Left ventricle myocardium superior (tissue), 1 donor: ENCODE measurements around the gene ACSM4. TPM values are rescaled to one million over a fixed set of nuclear protein-coding genes. Genes with fewer than 3 reads are reported as not detected.
"Not testable (repeated sequence)": the region's sequence is repeated elsewhere in the genome, so short reads cannot be mapped to it uniquely, and the experiment has no call there.

Source experiments
- ATAC-seq: fragments of 200-7000 bp; cut with Tn5 transposase; one replicate; pipeline ENCODE4 v1.9.1; 2020; ENCODE audit warnings: mild to moderate bottlenecking, moderate library complexity
- DNase-seq: peaks from one replicate; pipeline ENCODE4 v3.0.0-alpha.2; 2020
- intact Hi-C: fragments of 100-400 bp; cut with micrococcal nuclease; formaldehyde crosslinking; loops from one replicate; pipeline ENCODE4 v1.11.0; 2022
- long read RNA-seq: library from polyadenylated mRNA; unstranded; transcript quantifications from one replicate; pipeline ENCODE4 v2.0.0, GENCODE V29; 2021
- total RNA-seq: library from RNA; stranded (reverse); fragmentation: NEBNext Ultra II Directional; extraction: Animal tissue kit (Norgen Biotek cat#: 25700); gene quantifications from one replicate; pipeline ENCODE4 v1.2.1, GENCODE V29; 2021
- donor health status: DM: no; HTN: yes; CAD: no; lungs with severe emphysema.

Gene ACSM4, protein sequence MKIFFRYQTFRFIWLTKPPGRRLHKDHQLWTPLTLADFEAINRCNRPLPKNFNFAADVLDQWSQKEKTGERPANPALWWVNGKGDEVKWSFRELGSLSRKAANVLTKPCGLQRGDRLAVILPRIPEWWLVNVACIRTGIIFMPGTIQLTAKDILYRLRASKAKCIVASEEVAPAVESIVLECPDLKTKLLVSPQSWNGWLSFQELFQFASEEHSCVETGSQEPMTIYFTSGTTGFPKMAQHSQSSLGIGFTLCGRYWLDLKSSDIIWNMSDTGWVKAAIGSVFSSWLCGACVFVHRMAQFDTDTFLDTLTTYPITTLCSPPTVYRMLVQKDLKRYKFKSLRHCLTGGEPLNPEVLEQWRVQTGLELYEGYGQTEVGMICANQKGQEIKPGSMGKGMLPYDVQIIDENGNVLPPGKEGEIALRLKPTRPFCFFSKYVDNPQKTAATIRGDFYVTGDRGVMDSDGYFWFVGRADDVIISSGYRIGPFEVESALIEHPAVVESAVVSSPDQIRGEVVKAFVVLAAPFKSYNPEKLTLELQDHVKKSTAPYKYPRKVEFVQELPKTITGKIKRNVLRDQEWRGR
- not detected for total RNA-seq
- long read RNA-seq: 0 reads

- DNase-seq (no peak), ATAC-seq (no peak)
- intact Hi-C loops: no loop called here
Measured at GRCh38 chr12:7303772-7304171, at the start of gene ACSM4. Gene ACSM4 (plus strand): TSS chr12:7304072. CDS start chr12:7304332, 260 bp downstream.

GRCh38 chr12:7259060-7259459 lies 44.8 kb upstream of the ACSM4 start:
- no peak for ATAC-seq
- no peak for DNase-seq
- intact Hi-C loops: no loop called here

DNA sequence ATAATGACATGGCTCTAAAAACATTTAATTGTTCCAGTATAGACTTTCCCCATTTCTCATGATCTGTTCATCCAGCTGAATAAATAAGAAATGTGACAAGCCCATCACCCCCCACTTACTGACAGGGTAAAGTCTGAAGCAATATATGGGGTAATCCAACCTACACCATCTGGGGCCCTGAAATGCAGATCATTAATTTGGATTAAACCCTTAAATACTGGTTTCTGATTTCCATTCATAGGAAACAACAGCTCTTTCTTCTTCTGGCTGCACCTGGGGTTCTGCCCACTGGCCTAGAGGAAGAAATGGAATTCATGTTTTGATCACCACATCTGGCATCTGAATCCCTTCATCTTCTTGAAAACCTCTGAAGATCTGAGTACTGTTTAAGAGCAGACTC lies 39.3 kb upstream of the ACSM4 start:
- DNase-seq: no peak
- intact Hi-C loops: no loop called here
- no peak for ATAC-seq

GRCh38 chr12:7265251-7265650 lies 38.6 kb upstream of the ACSM4 start:
- no peak for ATAC-seq
- intact Hi-C loops: no loop called here
- DNase-seq: no peak

- DNase-seq: no peak
- intact Hi-C loops: no loop called here
- ATAC-seq: no peak
Measured at GRCh38 chr12:7269273-7269672, 34.6 kb upstream of the ACSM4 start.

DNA sequence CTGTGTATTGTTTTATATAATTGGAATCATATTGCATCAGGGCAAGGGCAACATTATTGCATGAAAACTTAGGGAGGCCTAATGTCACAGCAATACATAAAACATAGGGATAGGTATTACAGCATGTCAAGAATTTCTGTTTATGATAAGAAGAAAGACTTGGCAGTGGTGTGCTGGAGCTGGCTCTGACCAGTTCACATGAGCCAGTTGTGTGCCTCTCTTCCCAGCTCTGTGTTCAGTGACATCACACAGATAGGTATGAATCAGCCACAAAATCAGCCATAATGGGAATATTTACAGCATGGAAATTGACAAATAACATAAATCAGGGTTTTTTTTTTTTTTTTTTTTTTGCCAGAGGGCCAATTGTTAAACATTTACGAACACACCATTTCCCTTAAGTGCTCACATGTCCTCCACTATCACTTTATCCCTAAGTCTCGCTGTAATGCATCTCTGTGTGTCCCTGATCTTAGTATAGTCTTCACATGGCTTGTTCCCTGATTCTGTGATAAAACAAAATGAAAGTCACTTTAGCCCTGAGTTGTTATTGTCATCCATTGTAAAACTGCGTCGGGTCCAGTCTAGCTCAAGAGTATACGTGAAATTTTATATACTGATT lies 31.9 kb upstream of the ACSM4 start:
- ATAC-seq (no peak), DNase-seq (no peak)
- intact Hi-C loops: no loop called here

- ATAC-seq, DNase-seq, intact Hi-C loops: not testable (repeated sequence)
Measured at GRCh38 chr12:7275482-7275881, 28.4 kb upstream of the ACSM4 start.

GRCh38 chr12:7282844-7283243 lies 21.0 kb upstream of the ACSM4 start:
- ATAC-seq (no peak), DNase-seq (no peak)
- intact Hi-C loops: no loop called here

- intact Hi-C loops: no loop called here
- no peak for ATAC-seq
- no peak for DNase-seq
Measured at GRCh38 chr12:7289743-7290142, 14.1 kb upstream of the ACSM4 start.

- DNase-seq, ATAC-seq, intact Hi-C loops: not testable (repeated sequence)
Measured at GRCh38 chr12:7290588-7290987, 13.3 kb upstream of the ACSM4 start.

- ATAC-seq: no peak
- intact Hi-C loops: no loop called here
Measured at GRCh38 chr12:7292300-7292699, 11.6 kb upstream of the ACSM4 start.

DNA sequence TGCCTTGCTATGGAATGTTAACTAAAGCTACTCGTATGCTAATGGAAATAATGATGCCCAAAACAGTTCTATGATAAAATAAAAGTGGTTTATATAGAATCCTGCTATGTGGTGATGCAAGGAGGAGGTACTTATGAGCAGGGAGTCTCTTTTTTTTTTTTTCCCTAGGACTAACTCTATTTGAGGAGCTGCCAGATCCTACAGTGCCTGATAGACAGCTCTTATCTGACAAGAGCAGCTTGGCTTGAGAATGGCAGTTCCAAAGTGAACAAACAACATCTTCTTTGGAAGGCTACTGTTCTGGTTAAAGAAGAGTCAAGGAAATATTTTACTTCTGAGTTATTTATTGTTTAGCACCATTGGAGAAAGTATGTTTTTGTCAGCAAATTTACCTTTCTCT lies 10.2 kb upstream of the ACSM4 start:
- DNase-seq: no peak
- no peak for ATAC-seq
- intact Hi-C loops: no loop called here

More at GRCh38 chr12:7292300-7292699, 11.6 kb upstream of the ACSM4 start:
- no peak for DNase-seq

GRCh38 chr12:7295529-7295928 lies 8.3 kb upstream of the ACSM4 start:
- DNase-seq (no peak), ATAC-seq (no peak)
- intact Hi-C loops: no loop called here

- DNase-seq: no peak
- no peak for ATAC-seq
- intact Hi-C loops: no loop called here
Measured at GRCh38 chr12:7297865-7298264, 6.0 kb upstream of the ACSM4 start.

DNA sequence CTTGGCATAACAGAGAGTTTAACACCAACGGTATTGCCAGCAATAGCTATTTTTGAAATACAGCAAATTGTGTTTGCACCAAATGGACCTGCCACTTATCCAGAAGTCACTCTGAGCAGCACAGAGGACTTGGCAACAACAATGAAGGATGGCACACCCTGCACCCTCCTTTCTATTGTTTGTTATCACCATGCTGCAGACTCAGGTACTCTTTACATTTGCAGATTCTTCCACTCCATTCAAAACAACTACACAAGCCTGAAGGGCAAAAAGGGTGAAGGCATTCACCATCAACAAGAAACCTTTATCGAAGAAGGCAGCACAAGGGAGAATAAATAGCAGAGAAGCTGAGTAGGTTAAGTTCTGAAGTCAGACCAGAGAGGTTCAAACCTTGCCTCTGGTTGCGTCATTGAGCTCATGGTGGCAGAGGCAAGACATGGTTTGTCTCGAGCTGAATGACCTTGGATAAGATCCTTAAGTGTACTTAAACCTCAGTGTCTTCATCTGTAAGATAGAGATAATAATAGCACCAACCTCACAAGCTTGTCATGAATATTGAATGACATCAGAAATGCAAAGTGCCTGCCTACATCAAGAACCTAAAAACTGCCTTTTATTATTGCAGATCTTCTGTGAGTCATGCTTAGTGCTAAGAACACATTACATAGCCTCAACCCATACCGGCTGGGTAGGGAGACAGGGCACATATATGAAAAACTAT lies 1.4 kb upstream of the ACSM4 start:
- ATAC-seq (no peak), DNase-seq (no peak)
- intact Hi-C loops: no loop called here

DNA sequence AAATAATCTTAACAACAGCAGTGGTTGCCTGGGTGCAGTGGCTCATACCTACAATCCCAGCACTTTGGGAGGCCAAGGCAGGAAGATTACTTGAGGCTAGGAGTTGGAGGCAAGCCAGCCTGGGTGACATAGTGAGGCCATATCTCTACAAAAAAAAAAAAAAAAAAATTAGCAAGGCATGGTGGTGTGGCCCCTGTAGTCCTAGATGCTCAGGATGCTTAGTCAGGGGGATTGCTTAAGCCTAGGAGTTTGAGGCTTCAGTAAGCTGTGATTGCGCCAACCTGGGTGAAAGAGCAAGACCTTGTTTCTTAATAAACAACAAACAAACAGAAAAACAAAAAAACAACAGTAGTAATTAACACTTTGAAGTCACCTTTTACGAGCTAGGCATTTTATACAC lies 642 bp upstream of the ACSM4 start:
- intact Hi-C loops: no loop called here
- no peak for ATAC-seq

DNA sequence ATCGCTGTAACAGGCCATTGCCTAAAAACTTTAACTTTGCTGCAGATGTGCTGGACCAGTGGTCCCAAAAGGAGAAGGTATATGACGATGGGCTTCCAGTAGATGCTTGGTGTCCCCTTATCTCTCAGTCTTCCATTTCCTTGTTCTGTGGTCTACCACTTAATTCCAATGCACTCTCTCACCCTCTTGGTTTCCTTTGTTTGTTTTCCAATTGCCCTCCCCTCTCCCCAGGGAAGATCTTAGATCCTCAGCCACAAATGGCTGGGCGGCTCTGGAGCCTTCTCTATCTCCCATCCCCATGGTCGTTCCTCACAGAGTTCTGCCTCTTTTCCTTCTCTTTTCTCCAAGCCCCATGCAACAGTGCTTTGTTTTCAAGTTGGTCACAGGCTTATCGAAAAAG lies 584 bp downstream of the ACSM4 start:
- DNase-seq (no peak), ATAC-seq (no peak)
- intact Hi-C loops: no loop called here

More for the DNA sequence above, 642 bp upstream of the ACSM4 start:
- DNase-seq: no peak

DNA sequence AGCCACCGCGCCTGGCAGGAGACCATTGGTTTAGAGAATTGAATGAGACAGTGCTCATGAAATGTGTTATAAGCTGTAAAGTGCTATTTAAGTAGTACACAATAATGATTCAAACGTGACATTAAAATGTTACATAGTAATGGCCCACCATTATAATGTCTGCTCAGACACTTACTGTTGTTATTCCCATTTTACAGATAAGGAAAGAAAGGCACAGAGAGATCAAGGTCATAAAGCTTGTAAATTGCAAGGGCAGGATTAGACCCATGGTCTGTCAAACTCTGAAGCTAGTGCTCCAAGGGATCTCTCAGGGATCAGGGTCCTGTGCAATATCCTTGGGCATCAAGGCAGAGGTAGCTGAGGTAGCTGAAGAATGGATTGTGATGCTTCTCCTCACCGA lies 6.2 kb downstream of the ACSM4 start:
- no peak for ATAC-seq
- intact Hi-C loops: no loop called here
- DNase-seq: no peak

- DNase-seq (no peak), ATAC-seq (no peak)
- intact Hi-C loops: no loop called here
Measured at GRCh38 chr12:7319930-7320329, 16.1 kb downstream of the ACSM4 start.

DNA sequence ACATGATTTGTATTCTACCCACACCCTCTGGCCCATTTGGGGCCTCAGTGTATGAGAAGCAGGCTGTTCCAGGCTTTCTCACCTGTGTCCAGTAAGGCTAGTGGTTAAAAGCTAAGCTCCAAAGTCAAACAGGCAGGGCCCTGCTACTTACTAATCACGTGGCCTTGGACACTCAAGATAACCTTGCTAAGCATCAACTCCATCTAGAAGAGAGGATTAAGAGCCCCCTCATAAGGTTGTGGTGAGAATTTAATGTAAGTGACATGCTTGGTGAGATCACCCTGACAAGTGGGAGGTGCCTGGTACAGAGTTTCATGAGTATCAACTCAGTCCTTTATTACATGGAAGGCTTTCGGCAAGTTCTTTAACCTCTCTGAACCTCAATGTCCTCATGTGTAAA lies 17.8 kb downstream of the ACSM4 start:
- intact Hi-C loops: no loop called here
- DNase-seq (no peak), ATAC-seq (no peak)
